GM12878 (cell line): ENCODE data around the gene FRK. TPM values are rescaled to one million over a fixed set of nuclear protein-coding genes. Genes with fewer than 3 reads are reported as not detected.

Experiments used
- ATF7 ChIP-seq: fragments of 450-650 bp; IDR thresholded peaks from 2 replicates; pipeline ENCODE4 v1.6.1; 2016; ENCODE audit warnings: low read depth, mild to moderate bottlenecking
- BACH1 ChIP-seq: fragments of 450-650 bp; IDR thresholded peaks from 2 replicates; pipeline ENCODE4 v1.6.1; 2017; ENCODE audit warnings: mild to moderate bottlenecking, borderline replicate concordance
- CEBPZ ChIP-seq: fragments of 150-350 bp; IDR thresholded peaks from 2 replicates; pipeline ENCODE4 v1.6.1; 2016; ENCODE audit warnings: low read depth, low read length
- CHD1 ChIP-seq: IDR thresholded peaks from 2 replicates; pipeline ENCODE4 v1.6.1; 2012; ENCODE audit warnings: low read depth, low read length, improper control_type of control experiment
- CHD4 ChIP-seq: fragments of 200-600 bp; sonication (generic); IDR thresholded peaks from 2 replicates; pipeline ENCODE4 v1.6.1; 2016; ENCODE audit warnings: mild to moderate bottlenecking
- CREB1 ChIP-seq: IDR thresholded peaks from 2 replicates; pipeline ENCODE4 v1.6.1; 2012; ENCODE audit warnings: low read depth, mild to moderate bottlenecking, inconsistent platforms
- FOXM1 ChIP-seq: IDR thresholded peaks from 2 replicates; pipeline ENCODE4 v1.6.1; 2012; ENCODE audit warnings: low read depth, mild to moderate bottlenecking, inconsistent platforms, low read length, moderate library complexity
- IKZF2 ChIP-seq, 2 experiments: fragments of 450-650 bp; IDR thresholded peaks; 2 replicates each; pipeline ENCODE4 v1.6.1; 2017; ENCODE audit warnings: mild to moderate bottlenecking in 2 of 2, moderate library complexity in 2 of 2
- MXI1 ChIP-seq: fragments of 150-350 bp; IDR thresholded peaks from 2 replicates; pipeline ENCODE4 v1.6.1; 2011; ENCODE audit warnings: low read depth, mild to moderate bottlenecking, inconsistent platforms, low read length, improper control_type of control experiment
- MYB ChIP-seq: fragments of 150-350 bp; IDR thresholded peaks from 2 replicates; pipeline ENCODE4 v1.6.1; 2014; ENCODE audit warnings: mild to moderate bottlenecking, low read depth, low read length, borderline replicate concordance
- NKRF ChIP-seq: fragments of 450-650 bp; conservative IDR thresholded peaks from 2 replicates; pipeline ENCODE4 v1.6.1; 2017; ENCODE audit warnings: mild to moderate bottlenecking, moderate library complexity
- POLR2AphosphoS5 ChIP-seq: IDR thresholded peaks from 2 replicates; pipeline ENCODE4 v1.6.1; 2011; ENCODE audit warnings: mild to moderate bottlenecking, low read length, inconsistent platforms
- RAD51 ChIP-seq: fragments of 450-650 bp; IDR thresholded peaks from 2 replicates; pipeline ENCODE4 v1.6.1; 2016; ENCODE audit warnings: moderate library complexity, mild to moderate bottlenecking, inconsistent platforms
- SMAD1 ChIP-seq: fragments of 450-650 bp; IDR thresholded peaks from 2 replicates; pipeline ENCODE4 v1.6.1; 2018; ENCODE audit warnings: mild to moderate bottlenecking, low read depth; ENCODE audit not compliant: partially characterized antibody
- SPI1 ChIP-seq: IDR thresholded peaks from 2 replicates; pipeline ENCODE4 v1.6.1; 2011; ENCODE audit warnings: low read depth, mild to moderate bottlenecking, low read length, moderate library complexity, borderline replicate concordance; ENCODE audit not compliant: insufficient read depth
- SREBF2 ChIP-seq: IDR thresholded peaks from 2 replicates; pipeline ENCODE4 v1.6.1; 2012; ENCODE audit warnings: mild to moderate bottlenecking, low read length
- SUPT20H ChIP-seq: IDR thresholded peaks from 2 replicates; pipeline ENCODE4 v1.6.1; 2011; ENCODE audit warnings: low read depth, mild to moderate bottlenecking, low read length, moderate library complexity, borderline replicate concordance; ENCODE audit not compliant: control insufficient read depth
- WRNIP1 ChIP-seq: IDR thresholded peaks from 2 replicates; pipeline ENCODE4 v1.6.1; 2011; ENCODE audit warnings: low read depth, low read length, improper control_type of control experiment, borderline replicate concordance
- ZBTB33 ChIP-seq: fragments of 450-650 bp; IDR thresholded peaks from 2 replicates; pipeline ENCODE4 v1.6.1; 2017; ENCODE audit warnings: mild to moderate bottlenecking
- ZNF207 ChIP-seq: fragments of 450-650 bp; IDR thresholded peaks from 2 replicates; pipeline ENCODE4 v1.6.1; 2014; ENCODE audit warnings: antibody characterized with exemption, mild to moderate bottlenecking, borderline replicate concordance
- ZNF274 ChIP-seq: IDR thresholded peaks from one replicate; pipeline ENCODE4 v1.8.0; 2011; ENCODE audit not compliant: insufficient read length, insufficient read depth
- ZZZ3 ChIP-seq: IDR thresholded peaks from 2 replicates; pipeline ENCODE4 v1.6.1; 2011; ENCODE audit warnings: low read depth; ENCODE audit not compliant: control insufficient read depth, insufficient read length
- polyA plus RNA-seq, 11 experiments: library from polyadenylated mRNA; depleted of rRNA in 4 of 11; unstranded in 6 of 11; stranded (reverse) in 5 of 11; fragments of >200 nt; fragmentation: Nextera tagmentation in 4 of 11; fragmentation: Illumina TruSeq in 1 of 11; extraction: Ambion mirVana in 4 of 11; extraction: Trizol in 1 of 11; gene quantifications; 1 replicate in 1 of 11; 2 replicates in 10 of 11; pipeline versions ENCODE4 v1.2.1 to v1.2.3, GENCODE V29; 2011 to 2016; ENCODE audit warnings: inconsistent platforms in 2 of 11, missing spikeins in 2 of 11, low read depth in 1 of 11
- total RNA-seq, 4 experiments: library from RNA; depleted of rRNA in 3 of 4; stranded (reverse); fragments of >200 nt in 3 of 4; fragmentation: Illumina TruSeq in 1 of 4; extraction: Trizol in 1 of 4; gene quantifications; 2 replicates each; pipeline versions ENCODE4 v1.2.1 to v1.2.3, GENCODE V29; 2013 to 2021

The FRK gene
- total and polyA plus RNA-seq, 10 of the 15 experiments (the other 5 are each of a cell fraction or from before 2014, with no cell fraction given), result 0.29 to 2.4 (median 1.2) TPM

- TF ChIP-seq MYB (no peak), CHD1 (no peak), RAD51 (no peak), FOXM1 (no peak), POLR2AphosphoS5 (peak; percentile 41; the same call in 1 of the 2 replicates), IKZF2 (IDR thresholded peaks at IDR 0.05) (no peak), SREBF2 (no peak), CEBPZ (no peak), NKRF (peak; percentile 44; the same call in 1 of the 2 replicates), SUPT20H (no peak), ZZZ3 (no peak), SMAD1 (no peak), ZNF274 (no peak), ZBTB33 (no peak), MXI1 (no peak), CHD4 (no peak), ZNF207 (no peak), CREB1 (no peak), WRNIP1 (no peak), SPI1 (peak; percentile 73), ATF7 (0 out of 2 replicates have a peak, but pooled peaks have one; percentile 16), BACH1 (no peak)
These were observed 42.2 kb upstream of the FRK start (continued) for GRCh38 chr6:116102873-116103272.
